Mammary epithelial cell (primary cell): ENCODE measurements around the gene LRPAP1.

Experiments
- EZH2 ChIP-seq: IDR thresholded peaks from 2 replicates; pipeline ENCODE4 v1.6.1; 2012; ENCODE audit warnings: low read length, inconsistent platforms, borderline replicate concordance
- TF ChIP-seq, protein P1 (sequence below), 2 donors: IDR thresholded peaks in 1 of 2; conservative IDR thresholded peaks in 1 of 2; 2 replicates each; pipeline ENCODE4 v1.5.1; 2011 to 2012; ENCODE audit warnings: inconsistent platforms in 2 of 2, low read length in 2 of 2, mild to moderate bottlenecking in 2 of 2, control low read depth in 1 of 2, low read depth in 1 of 2; ENCODE audit not compliant: insufficient read depth in 1 of 2; ENCODE audit errors: extremely low read depth in 1 of 2

DNA sequence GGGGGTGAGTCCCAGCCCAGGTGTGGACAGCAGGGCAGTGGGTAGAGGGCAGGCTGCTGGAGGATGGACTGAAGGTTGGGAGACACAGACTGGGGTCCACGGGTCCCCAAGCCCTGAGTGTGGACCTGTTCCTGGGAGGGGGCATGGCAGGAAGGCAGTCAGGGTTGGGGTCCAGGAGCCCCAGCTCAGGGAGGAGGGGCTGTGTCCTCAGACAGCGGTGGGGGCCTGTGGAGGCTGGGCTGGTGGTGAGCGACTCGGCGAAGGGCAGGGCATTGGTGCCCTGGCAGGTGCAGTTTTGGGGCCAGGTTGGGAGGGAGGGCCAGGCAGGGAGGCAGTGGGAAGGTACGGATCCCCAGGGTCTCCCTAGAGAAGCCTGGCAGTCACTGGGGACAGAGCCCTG lies 35.1 kb downstream of the LRPAP1 start:
- TF ChIP-seq, protein P1, sequence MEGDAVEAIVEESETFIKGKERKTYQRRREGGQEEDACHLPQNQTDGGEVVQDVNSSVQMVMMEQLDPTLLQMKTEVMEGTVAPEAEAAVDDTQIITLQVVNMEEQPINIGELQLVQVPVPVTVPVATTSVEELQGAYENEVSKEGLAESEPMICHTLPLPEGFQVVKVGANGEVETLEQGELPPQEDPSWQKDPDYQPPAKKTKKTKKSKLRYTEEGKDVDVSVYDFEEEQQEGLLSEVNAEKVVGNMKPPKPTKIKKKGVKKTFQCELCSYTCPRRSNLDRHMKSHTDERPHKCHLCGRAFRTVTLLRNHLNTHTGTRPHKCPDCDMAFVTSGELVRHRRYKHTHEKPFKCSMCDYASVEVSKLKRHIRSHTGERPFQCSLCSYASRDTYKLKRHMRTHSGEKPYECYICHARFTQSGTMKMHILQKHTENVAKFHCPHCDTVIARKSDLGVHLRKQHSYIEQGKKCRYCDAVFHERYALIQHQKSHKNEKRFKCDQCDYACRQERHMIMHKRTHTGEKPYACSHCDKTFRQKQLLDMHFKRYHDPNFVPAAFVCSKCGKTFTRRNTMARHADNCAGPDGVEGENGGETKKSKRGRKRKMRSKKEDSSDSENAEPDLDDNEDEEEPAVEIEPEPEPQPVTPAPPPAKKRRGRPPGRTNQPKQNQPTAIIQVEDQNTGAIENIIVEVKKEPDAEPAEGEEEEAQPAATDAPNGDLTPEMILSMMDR (conservative IDR thresholded peaks at IDR 0.05 in 1 of 2, IDR thresholded peaks at IDR 0.05 in 1 of 2; ENCODE audit: extremely low read depth in 1 of 2, insufficient read depth in 1 of 2, low read depth in 1 of 2, low read length in 2 of 2) = no peak
- TF ChIP-seq EZH2 = no peak
